Measurements from ENCODE around the gene PCGF5.
A peak's percentile ranks its signal among the peaks of the same experiment; 100 is the strongest.

The PCGF5 gene

GRCh38 chr10:91198781-91199180 is 21.7 kb upstream of the PCGF5 start:
- FAIRE-seq: no peak
- DNase-seq (ENCODE audit: insufficient read length, low spot score): no peak
- no peak for TF ChIP-seq CTCF (IDR thresholded peaks at IDR 0.05; ENCODE audit: insufficient read depth, missing control alignments)

GRCh38 chr10:91200314-91201212 is 19.9 kb upstream of the PCGF5 start:
- TF ChIP-seq CTCF (IDR thresholded peaks at IDR 0.05; ENCODE audit: insufficient read depth, missing control alignments): no peak
- no peak for FAIRE-seq
- DNase-seq (ENCODE audit: insufficient read length, low spot score): no peak

DNA sequence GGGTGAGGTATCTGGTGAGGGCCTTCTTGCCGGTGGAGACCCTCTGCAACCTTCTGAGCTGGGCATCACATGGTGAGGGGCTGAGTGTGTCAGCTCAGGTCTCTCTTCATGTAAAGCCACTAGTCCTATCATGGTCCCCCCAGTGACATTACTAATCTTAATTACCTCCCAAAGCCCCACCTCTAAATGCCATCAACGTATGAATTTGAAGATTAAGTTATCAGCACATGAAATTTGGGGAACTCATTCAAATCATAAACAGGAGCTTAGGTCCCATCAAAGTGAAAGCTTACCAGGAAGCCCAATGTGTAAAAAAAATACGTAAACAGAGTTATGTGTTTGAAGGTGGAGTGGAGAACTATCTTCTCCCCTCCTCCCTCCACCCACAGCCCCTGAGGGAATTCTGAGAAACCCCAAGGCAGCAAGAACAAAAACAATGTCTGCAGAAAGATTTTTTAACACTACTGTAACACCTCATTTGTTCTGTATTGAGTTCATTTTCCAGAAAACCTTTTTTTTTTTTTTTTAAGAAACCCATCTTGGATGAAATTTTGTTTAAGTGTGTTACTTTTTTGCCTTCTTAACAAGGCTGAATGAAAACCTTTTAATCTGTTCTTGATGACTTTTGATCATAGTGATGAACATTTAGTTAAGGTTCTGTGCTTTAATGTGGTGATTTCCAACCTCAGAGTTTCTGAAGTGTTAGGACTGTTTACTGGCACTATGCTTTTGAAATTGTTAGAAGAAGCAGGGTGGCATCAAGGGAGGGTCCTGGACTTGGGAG is 19.1 kb upstream of the PCGF5 start:
- FAIRE-seq (no peak), DNase-seq (ENCODE audit: insufficient read length, low spot score) (no peak)
- no peak for TF ChIP-seq CTCF (IDR thresholded peaks at IDR 0.05; ENCODE audit: insufficient read depth, missing control alignments)

DNA sequence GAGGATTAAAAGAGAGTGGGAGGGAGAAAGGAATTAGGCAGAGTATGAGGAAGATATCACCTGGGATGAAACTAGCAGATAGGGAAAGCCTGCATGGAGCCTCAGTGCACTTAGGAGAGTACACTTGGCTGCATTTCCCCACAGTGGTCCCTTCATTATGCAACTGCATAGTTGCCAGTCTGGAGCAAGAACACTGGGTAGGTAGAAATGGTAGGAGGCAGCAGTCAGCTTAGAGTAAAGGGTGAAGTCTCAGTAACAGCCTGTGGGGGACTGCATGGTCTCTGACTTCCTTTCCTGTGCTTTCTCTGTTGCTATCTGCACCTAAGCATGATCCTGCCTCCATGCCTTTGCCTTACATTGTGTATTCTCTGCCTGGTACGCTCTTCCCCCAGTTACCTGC is 14.0 kb upstream of the PCGF5 start:
- FAIRE-seq: no peak
- no peak for DNase-seq (ENCODE audit: insufficient read length, low spot score)
- TF ChIP-seq CTCF (IDR thresholded peaks at IDR 0.05; ENCODE audit: insufficient read depth, missing control alignments): no peak

GRCh38 chr10:91206837-91207474 is 13.5 kb upstream of the PCGF5 start:
- TF ChIP-seq CTCF (IDR thresholded peaks at IDR 0.05; ENCODE audit: insufficient read depth, missing control alignments): no peak
- FAIRE-seq (peak; percentile 25), DNase-seq (ENCODE audit: insufficient read length, low spot score) (no peak)

GRCh38 chr10:91208642-91209041 is 11.8 kb upstream of the PCGF5 start:
- DNase-seq (ENCODE audit: insufficient read length, low spot score) (no peak), FAIRE-seq (no peak)
- TF ChIP-seq CTCF (IDR thresholded peaks at IDR 0.05; ENCODE audit: insufficient read depth, missing control alignments): no peak
